Measurements from ENCODE around the gene HOMER2.
A peak's percentile ranks its signal among the peaks of the same experiment; 100 is the strongest.
"Not testable (repeated sequence)": the region's sequence is repeated elsewhere in the genome, so short reads cannot be mapped to it uniquely, and the experiment has no call there.

The HOMER2 gene

DNA sequence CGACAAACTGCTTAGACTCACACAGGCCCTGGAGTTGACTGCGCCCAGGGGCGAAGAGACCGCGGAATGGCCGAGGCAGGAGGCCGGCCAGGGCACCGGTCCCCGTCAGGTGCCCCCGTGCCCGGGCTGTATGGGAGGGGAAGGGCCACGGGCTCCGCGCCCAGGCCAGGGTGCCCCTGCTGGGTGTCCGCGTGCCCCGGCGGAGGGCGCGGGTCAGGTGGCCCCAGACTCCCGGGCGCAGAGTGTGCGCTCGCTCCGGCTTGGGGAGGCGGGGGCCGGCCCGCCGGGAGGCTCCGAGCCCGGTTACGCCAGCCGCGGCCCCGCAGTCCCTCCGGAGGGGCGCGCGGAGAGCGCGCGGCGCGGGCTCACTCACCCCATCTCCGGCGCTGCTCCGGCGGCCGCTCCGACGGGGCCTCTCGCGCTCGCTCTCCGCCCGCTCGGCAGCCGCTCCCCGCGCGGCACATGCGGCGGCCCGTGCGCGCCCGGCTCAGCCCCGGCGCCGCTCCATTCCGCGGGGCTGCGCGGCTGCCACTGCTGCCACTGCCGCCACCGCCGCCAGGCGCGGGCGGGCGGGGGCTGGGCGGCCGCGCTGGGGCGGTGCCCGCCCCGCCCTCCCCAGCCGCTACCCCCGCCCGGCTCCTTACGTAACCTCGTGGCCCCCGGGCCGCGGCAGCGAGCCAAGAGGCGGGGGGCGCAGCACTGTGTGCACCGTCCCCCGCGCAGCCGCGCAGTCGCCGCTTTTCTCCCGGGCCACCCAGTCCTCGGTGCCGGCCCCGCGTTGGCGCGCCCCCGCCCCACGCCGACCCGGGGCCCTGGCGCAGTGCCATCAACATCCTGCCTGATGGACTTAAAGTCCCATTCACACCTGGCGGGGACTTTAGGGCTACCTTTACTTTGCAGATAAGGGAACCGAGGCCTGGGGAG lies at the start of gene HOMER2:
Gene HOMER2, minus strand, starts transcription at position 563 of the 924 bp plus-strand sequence. Its CDS starts 185 bp downstream, at position 378.
- DNase-seq, result peak; percentile 1

DNA sequence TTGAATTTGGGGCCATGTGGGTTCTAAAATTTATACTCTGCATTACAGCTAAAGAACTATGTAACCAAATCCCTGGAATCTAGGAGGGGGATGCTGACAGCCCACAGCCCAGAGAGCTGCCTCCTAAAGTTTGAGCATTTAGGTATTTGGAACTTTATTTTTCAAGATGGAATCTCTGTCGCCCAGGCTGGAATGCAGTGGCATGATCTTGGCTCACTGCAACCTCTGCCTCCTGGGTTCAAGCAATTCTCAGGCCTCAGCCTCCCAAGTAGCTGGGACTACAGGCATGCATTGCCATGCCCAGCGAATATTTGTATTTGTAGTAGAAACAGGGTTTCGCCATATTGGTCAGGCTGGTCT lies 48.1 kb upstream of the HOMER2 start:
- DNase-seq, result not testable (repeated sequence)

- DNase-seq, result no peak
These were observed 47.6 kb upstream of the HOMER2 start for GRCh38 chr15:82999905-83000671.

DNA sequence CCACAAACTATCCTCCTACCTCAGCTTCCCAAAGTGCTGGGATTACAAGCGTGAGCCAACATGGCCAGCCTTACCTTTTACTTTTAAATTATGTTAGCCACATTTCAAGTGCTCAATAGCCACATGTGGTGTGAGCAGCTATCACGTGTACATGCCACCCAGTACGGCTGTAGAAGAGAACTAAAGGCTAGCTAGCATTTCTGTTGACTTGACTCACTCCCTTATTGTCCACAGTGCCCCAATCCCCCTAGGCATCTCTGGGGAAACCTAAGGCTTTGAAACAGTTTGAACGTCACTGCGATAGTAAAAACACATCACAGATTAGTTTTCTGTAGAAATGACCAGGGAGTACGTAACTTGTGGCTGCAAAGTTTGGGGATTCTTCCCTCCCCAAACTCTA lies 46.9 kb upstream of the HOMER2 start:
- DNase-seq, result no peak

GRCh38 chr15:82995938-82996337 lies 43.4 kb upstream of the HOMER2 start:
- no peak for DNase-seq

- DNase-seq, result no peak
These were observed 42.6 kb upstream of the HOMER2 start for GRCh38 chr15:82995076-82995475.

- no peak for DNase-seq
These were observed 40.6 kb upstream of the HOMER2 start for GRCh38 chr15:82993144-82993543.

GRCh38 chr15:82992436-82992998 lies 40.0 kb upstream of the HOMER2 start:
- no peak for DNase-seq

GRCh38 chr15:82986442-82986780 lies 33.9 kb upstream of the HOMER2 start:
- DNase-seq, result no peak

GRCh38 chr15:82985688-82986441 lies 33.3 kb upstream of the HOMER2 start, which contains the start of gene RAMAC:
RAMAC (plus strand) TSS chr15:82986210; CDS start chr15:82989019, 2,809 bp downstream.
- DNase-seq, result peak; percentile 95

DNA sequence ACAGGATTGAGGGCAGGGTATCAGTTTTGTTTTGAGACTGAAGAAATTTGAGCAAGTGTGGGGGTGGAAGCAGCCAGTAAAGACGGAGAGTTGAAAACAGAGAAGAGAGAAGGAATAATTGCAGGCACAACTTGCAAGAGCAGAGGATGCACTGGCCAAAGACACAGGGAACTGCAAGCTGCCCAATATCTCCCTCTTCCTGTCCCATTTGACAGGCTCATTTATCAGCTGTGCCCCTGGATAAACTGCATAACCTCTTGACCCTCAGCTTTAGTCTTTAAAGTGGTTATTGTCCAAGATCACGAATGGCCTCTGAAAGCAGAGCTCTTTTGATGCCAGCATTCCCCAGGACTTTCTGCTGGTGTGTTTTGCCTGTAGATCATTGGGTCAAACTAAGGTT lies 28.5 kb upstream of the HOMER2 start:
- DNase-seq, result no peak

GRCh38 chr15:82979726-82980125 lies 27.2 kb upstream of the HOMER2 start:
- no peak for DNase-seq

- no peak for DNase-seq
These were observed 25.9 kb upstream of the HOMER2 start for GRCh38 chr15:82978438-82978837.

DNA sequence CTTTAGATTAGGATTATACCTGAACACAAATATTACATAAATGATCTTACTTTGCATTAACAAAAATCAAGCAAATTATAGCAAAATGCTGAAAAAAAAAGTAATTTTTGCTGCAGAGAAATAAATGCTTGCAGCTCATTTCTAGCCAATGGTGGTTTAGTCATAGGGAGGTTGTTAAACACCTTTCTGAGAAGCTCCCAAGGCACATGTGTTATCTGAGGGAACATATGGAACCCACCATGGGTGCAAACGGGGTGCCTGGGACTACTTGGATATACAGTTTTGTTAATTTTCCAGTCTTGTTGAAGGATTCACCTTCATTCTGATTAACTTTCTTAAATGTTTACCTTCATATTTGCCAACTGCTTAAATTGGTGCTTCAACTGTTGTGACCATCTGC lies 24.6 kb upstream of the HOMER2 start:
- DNase-seq, result no peak

GRCh38 chr15:82972990-82973389 lies 20.5 kb upstream of the HOMER2 start:
- no peak for DNase-seq

GRCh38 chr15:82971218-82971984 lies 18.9 kb upstream of the HOMER2 start:
- no peak for DNase-seq

- DNase-seq, result no peak
These were observed 18.2 kb upstream of the HOMER2 start for GRCh38 chr15:82970696-82971095.

DNA sequence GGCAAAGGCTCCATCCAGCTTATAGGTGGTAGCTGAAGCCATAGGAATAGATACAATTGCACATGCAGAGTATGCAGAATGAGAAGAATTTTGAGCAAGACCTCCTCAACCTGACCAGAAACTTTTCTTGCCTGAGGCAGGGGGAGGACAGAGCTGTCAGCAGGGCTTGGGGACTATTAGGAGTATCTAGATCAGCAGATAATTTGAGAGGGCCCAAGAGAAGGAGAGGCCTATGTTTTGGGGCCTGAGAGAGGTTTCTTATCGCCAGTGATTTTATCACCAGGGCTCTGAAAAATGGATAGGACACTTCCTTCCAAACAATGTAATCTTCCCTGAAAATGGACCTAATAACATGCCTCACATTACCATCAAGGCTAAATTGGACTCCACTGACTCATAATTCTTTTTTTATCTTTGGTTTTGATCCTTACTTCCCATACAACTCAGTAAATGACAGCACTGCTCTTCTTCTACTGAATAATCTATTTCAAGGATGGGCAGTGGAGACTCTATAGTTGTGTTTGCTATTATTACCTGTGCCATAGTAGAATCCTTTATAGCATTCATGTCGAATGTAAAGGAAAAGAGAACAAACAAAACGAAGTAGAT lies 17.7 kb upstream of the HOMER2 start:
- no peak for DNase-seq

- DNase-seq, result no peak
These were observed 16.8 kb upstream of the HOMER2 start for GRCh38 chr15:82969353-82969752.

DNA sequence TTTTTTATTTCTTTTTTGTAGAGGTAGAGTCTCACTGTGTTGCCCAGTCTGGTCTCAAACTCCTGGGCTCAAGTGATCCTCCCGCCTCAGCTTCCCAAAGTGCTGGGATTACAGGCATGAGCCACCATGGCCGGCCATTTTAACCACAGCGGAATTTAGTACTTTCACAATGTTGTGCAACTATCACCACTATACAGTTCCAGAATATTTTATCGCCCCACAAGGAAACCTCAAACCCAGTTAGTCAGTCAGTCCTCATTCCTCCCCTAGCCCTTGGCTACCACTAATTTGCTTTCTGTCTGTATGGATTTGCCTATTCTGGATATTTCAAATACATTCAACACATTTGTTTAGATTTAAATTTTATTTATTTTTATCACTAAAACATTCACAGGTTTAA lies 15.5 kb upstream of the HOMER2 start:
- no peak for DNase-seq

GRCh38 chr15:82966671-82967071 lies 14.2 kb upstream of the HOMER2 start:
- no peak for DNase-seq

GRCh38 chr15:82964890-82965289 lies 12.4 kb upstream of the HOMER2 start:
- DNase-seq, result no peak

All from NCI-H1417 treated with DMSO at 0.1 percent for 48 hours (cell line).